ENCODE measurements around the gene MSX2. TPM values are rescaled to one million over a fixed set of nuclear protein-coding genes. Genes with fewer than 3 reads are reported as not detected.
A peak's percentile ranks its signal among the peaks of the same experiment; 100 is the strongest.

The MSX2 gene
- polyA plus RNA-seq, 3 donors = 0.14 TPM; not detected in 2

DNA sequence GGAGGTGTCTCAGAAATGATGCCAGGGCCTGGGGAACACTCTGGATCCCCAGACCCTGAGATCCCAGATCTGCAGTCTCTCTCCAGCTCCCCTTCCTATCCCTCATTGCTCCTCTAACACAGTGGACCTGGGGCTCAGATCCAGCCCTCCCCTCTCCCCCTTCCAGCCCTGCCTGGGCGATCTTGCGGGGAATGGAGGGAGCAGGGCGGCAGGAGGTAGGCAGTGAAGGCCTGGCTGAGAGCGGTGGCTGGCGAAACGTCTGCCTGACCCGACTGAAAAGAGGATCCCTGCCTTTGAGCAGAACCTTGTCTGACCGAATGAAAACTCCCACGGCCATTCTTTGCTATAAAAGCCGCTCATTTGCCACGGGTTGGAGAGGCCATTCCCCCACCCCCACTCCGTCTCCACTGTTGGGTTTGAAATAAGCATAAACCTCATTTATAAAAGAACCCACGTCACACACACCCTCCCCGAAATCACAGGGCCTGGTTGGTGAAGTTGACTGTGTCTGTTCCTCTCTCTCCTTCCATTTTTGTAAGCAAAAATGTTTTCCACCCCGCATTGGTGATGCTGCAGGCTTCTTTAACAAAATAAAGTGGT, 8.8 kb downstream of the MSX2 start:
- Histone ChIP-seq H3K9me3 (replicated peaks in 1 of 2; ENCODE audit: control insufficient read depth in 1 of 2, insufficient read depth in 1 of 2, low read length in 2 of 2) (peaks cover 0 to 35% of the 10 kb centered on the region in 2 donors), H3K4me2 (replicated peaks; ENCODE audit: extremely low read depth, low read length, poor library complexity, severe bottlenecking) (no peak overlapping the region), H3K4me1 (ENCODE audit: control insufficient read depth in 1 of 2, insufficient read depth in 2 of 2, low read length in 2 of 2) (no peaks in the 10 kb centered on the region), H3K36me3 (replicated peaks in 1 of 2; ENCODE audit: control insufficient read depth in 1 of 2, insufficient read depth in 2 of 2, low read length in 2 of 2) (no peaks in the 10 kb centered on the region), H3K79me2 (ENCODE audit: insufficient read depth, low read length) (no peaks in the 10 kb centered on the region), H2AFZ (ENCODE audit: insufficient read depth, low read depth, low read length, poor library complexity, severe bottlenecking) (no peak overlapping the region), H3K27ac (ENCODE audit: low read depth in 1 of 2, low read length in 2 of 2) (no peak overlapping the region), H3K27me3 (ENCODE audit: control insufficient read depth in 2 of 2, insufficient read depth in 2 of 2, low read length in 2 of 2) (peaks cover 65 to 96% of the 10 kb centered on the region in 2 donors), H3K4me3 (replicated peaks in 1 of 3; ENCODE audit: low read depth in 2 of 3, low read length in 3 of 3) (no peak overlapping the region), H4K20me1 (ENCODE audit: insufficient read depth, low read length) (no peaks in the 10 kb centered on the region), H3K9ac (ENCODE audit: insufficient read depth, low read length, poor library complexity, severe bottlenecking) (no peak overlapping the region)
- peaks cover 0 to 33% (median 8%) of the 10 kb centered on the region in 7 donors for H3K9me3 Mint-ChIP-seq
- 20% methylated on average over 9 of the region's 15 CpGs for WGBS (ENCODE audit: insufficient coverage)
- no peak for DNase-seq
- H3K27ac Mint-ChIP-seq = no peak overlapping the region
- H3K27me3 Mint-ChIP-seq (ENCODE audit: low read depth in 3 of 3) = peaks cover 85 to 95% (median 94%) of the 10 kb centered on the region in 3 donors
- H3K4me3 Mint-ChIP-seq = peak overlapping the region in 1 of 2 donors; percentile 71
- intact Hi-C loops (cut with micrococcal nuclease) = no loop called here
- TF ChIP-seq, protein P1, sequence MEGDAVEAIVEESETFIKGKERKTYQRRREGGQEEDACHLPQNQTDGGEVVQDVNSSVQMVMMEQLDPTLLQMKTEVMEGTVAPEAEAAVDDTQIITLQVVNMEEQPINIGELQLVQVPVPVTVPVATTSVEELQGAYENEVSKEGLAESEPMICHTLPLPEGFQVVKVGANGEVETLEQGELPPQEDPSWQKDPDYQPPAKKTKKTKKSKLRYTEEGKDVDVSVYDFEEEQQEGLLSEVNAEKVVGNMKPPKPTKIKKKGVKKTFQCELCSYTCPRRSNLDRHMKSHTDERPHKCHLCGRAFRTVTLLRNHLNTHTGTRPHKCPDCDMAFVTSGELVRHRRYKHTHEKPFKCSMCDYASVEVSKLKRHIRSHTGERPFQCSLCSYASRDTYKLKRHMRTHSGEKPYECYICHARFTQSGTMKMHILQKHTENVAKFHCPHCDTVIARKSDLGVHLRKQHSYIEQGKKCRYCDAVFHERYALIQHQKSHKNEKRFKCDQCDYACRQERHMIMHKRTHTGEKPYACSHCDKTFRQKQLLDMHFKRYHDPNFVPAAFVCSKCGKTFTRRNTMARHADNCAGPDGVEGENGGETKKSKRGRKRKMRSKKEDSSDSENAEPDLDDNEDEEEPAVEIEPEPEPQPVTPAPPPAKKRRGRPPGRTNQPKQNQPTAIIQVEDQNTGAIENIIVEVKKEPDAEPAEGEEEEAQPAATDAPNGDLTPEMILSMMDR (IDR thresholded peaks at IDR 0.05) = no peak
- H3K36me3 Mint-ChIP-seq = peaks cover 0 to 3% of the 10 kb centered on the region in 2 donors
- peaks cover 2% of the 10 kb centered on the region for H3K4me1 Mint-ChIP-seq

- H3K27me3 ChIP-seq (ENCODE audit: control insufficient read depth in 2 of 2, insufficient read depth in 2 of 2, low read length in 2 of 2) = peaks cover 63 to 92% of the 10 kb centered on the region in 2 donors
- intact Hi-C loops (cut with micrococcal nuclease) = no loop called here
- H3K36me3 ChIP-seq (replicated peaks in 1 of 2; ENCODE audit: control insufficient read depth in 1 of 2, insufficient read depth in 2 of 2, low read length in 2 of 2) = no peaks in the 10 kb centered on the region
- H3K9me3 ChIP-seq (replicated peaks in 1 of 2; ENCODE audit: control insufficient read depth in 1 of 2, insufficient read depth in 1 of 2, low read length in 2 of 2) = peaks cover 0 to 35% of the 10 kb centered on the region in 2 donors
- Mint-ChIP-seq H3K4me1 (peaks cover 2% of the 10 kb centered on the region), H3K27me3 (ENCODE audit: low read depth in 3 of 3) (peaks cover 86 to 95% (median 90%) of the 10 kb centered on the region in 3 donors), H3K4me3 (peak overlapping the region in 1 of 2 donors; percentile 80), H3K27ac (no peak overlapping the region), H3K9me3 (peaks cover 0 to 33% (median 8%) of the 10 kb centered on the region in 7 donors), H3K36me3 (peaks cover 0 to 3% of the 10 kb centered on the region in 2 donors)
- H3K9ac ChIP-seq (ENCODE audit: insufficient read depth, low read length, poor library complexity, severe bottlenecking) = no peak overlapping the region
- no peak overlapping the region for H2AFZ ChIP-seq (ENCODE audit: insufficient read depth, low read depth, low read length, poor library complexity, severe bottlenecking)
- H4K20me1 ChIP-seq (ENCODE audit: insufficient read depth, low read length) = no peaks in the 10 kb centered on the region
- DNase-seq = no peak
- no peaks in the 10 kb centered on the region for H3K79me2 ChIP-seq (ENCODE audit: insufficient read depth, low read length)
- no peak overlapping the region for H3K4me2 ChIP-seq (replicated peaks; ENCODE audit: extremely low read depth, low read length, poor library complexity, severe bottlenecking)
- no peaks in the 10 kb centered on the region for H3K4me1 ChIP-seq (ENCODE audit: control insufficient read depth in 1 of 2, insufficient read depth in 2 of 2, low read length in 2 of 2)
- TF ChIP-seq, protein P1 (IDR thresholded peaks at IDR 0.05) = no peak
- no peak overlapping the region for H3K4me3 ChIP-seq (replicated peaks in 1 of 3; ENCODE audit: low read depth in 2 of 3, low read length in 3 of 3)
- WGBS (ENCODE audit: insufficient coverage) = 31% methylated on average over 2 of the region's 3 CpGs
- no peak overlapping the region for H3K27ac ChIP-seq (ENCODE audit: low read depth in 1 of 2, low read length in 2 of 2)
Measured at GRCh38 chr5:174733836-174734235, 9.5 kb downstream of the MSX2 start.
